Breast epithelium (tissue), 3 donors: ENCODE results near the gene ANKH.

ENCODE experiments used
- CTCF ChIP-seq, 3 donors: fragments of 450-650 bp; IDR thresholded peaks; one replicate each; pipeline ENCODE4 v1.5.1; 2016 to 2017; ENCODE audit warnings: antibody characterized with exemption in 3 of 3, mild to moderate bottlenecking in 3 of 3, moderate library complexity in 3 of 3
- POLR2AphosphoS5 ChIP-seq, 3 donors: sonication (generic); formaldehyde crosslinking; IDR thresholded peaks; one replicate each; pipeline ENCODE4 v1.6.1; 2017; ENCODE audit warnings: antibody characterized with exemption in 3 of 3

GRCh38 chr5:14730466-14730865, 141.1 kb downstream of the ANKH start:
- TF ChIP-seq POLR2AphosphoS5 (IDR thresholded peaks at IDR 0.05): no peak
- TF ChIP-seq CTCF (IDR thresholded peaks at IDR 0.05): no peak
